ENCODE measurements around the gene OSM. TPM values are rescaled to one million over a fixed set of nuclear protein-coding genes. Genes with fewer than 3 reads are reported as not detected.

OSM gene
- total RNA-seq, 5 donors from 2014 or later (not counting 1 experiment from before 2014, with no cell fraction given): 5.9 to 16.5 (median 7.4) TPM

- H3K9me3 ChIP-seq: no peaks in the 10 kb centered on the region
- H3K27me3 ChIP-seq (replicated peaks in 1 of 2; ENCODE audit: control insufficient read depth in 2 of 2, extremely low read depth in 1 of 2, insufficient read depth in 2 of 2, low read length in 1 of 2): no peaks in the 10 kb centered on the region
- WGBS (ENCODE audit: insufficient coverage): no CpG with 5 or more reads among the region's 1 CpG
- ChIA-PET POLR2A (interaction anchor here (0.6 to 1.0 kb wide), 5 partner anchors 10 to 117 kb away, joined by 3 to 5 read pairs (median 4); partner anchors contain the start of gene TBC1D10A (in 1 of the 2)), CTCF (interaction anchor here in 1 of 2 donors (0.9 to 2.1 kb wide), 4 partner anchors 16 to 50 kb away, joined by 3 to 7 read pairs (median 6); partner anchors contain the start of genes CASTOR1, CCDC157 and SF3A1)
- ATAC-seq (replicated peaks in 1 of 4) (peak; percentile 46 to 63 (median 57)), DNase-seq (peak in 4 of 35 experiments; percentile 28 to 39 (median 33))
- Mint-ChIP-seq H3K4me3 (peak overlapping the region; percentile 73 to 77 (median 75)), H3K9me3 (no peaks in the 10 kb centered on the region), H3K27ac (peak overlapping the region; percentile 98 to 99), H3K36me3 (peaks cover 22% of the 10 kb centered on the region), H3K4me1 (peaks cover 99 to 100% (median 99%) of the 10 kb centered on the region in 3 donors), H3K27me3 (no peaks in the 10 kb centered on the region)
- H3K4me3 ChIP-seq (ENCODE audit: control insufficient read depth in 1 of 2, extremely low read depth in 1 of 2, low read length in 1 of 2): peak overlapping the region; percentile 34 to 65
- H3K27ac ChIP-seq (ENCODE audit: low read length): peak overlapping the region; percentile 86
- H3K36me3 ChIP-seq (ENCODE audit: control insufficient read depth in 2 of 2, extremely low read depth in 1 of 2, insufficient read depth in 1 of 2, low read length in 1 of 2): peaks cover 2 to 21% of the 10 kb centered on the region in 2 donors
- peaks cover 94 to 97% of the 10 kb centered on the region in 2 experiments for H3K4me1 ChIP-seq (ENCODE audit: control insufficient read depth in 1 of 2, extremely low read depth in 1 of 2, insufficient read depth in 2 of 2, low read length in 2 of 2)
Observed at GRCh38 chr22:30306627-30307011, 40.0 kb upstream of the OSM start.

GRCh38 chr22:30305906-30306626, 39.4 kb upstream of the OSM start:
- Histone ChIP-seq H3K4me3 (ENCODE audit: control insufficient read depth in 1 of 2, extremely low read depth in 1 of 2, low read length in 1 of 2) (peak overlapping the region; percentile 38 to 66), H3K4me1 (ENCODE audit: control insufficient read depth in 1 of 2, extremely low read depth in 1 of 2, insufficient read depth in 2 of 2, low read length in 2 of 2) (peaks cover 94 to 97% of the 10 kb centered on the region in 2 experiments), H3K27ac (ENCODE audit: low read length) (peak overlapping the region; percentile 86), H3K27me3 (replicated peaks in 1 of 2; ENCODE audit: control insufficient read depth in 2 of 2, extremely low read depth in 1 of 2, insufficient read depth in 2 of 2, low read length in 1 of 2) (no peaks in the 10 kb centered on the region), H3K36me3 (ENCODE audit: control insufficient read depth in 2 of 2, extremely low read depth in 1 of 2, insufficient read depth in 1 of 2, low read length in 1 of 2) (peaks cover 2 to 26% of the 10 kb centered on the region in 2 donors), H3K9me3 (no peaks in the 10 kb centered on the region)
- 0% methylated on average over 3 of the region's 3 CpGs for WGBS (ENCODE audit: insufficient coverage)
- Mint-ChIP-seq H3K27ac (peak overlapping the region; percentile 98 to 99), H3K36me3 (peaks cover 24% of the 10 kb centered on the region), H3K4me3 (peak overlapping the region; percentile 73 to 77 (median 75)), H3K4me1 (peaks cover 99 to 100% (median 99%) of the 10 kb centered on the region in 3 donors), H3K9me3 (no peaks in the 10 kb centered on the region), H3K27me3 (no peaks in the 10 kb centered on the region)
- ChIA-PET POLR2A (interaction anchor here (0.6 to 1.0 kb wide), 5 partner anchors 10 to 118 kb away, joined by 3 to 5 read pairs (median 4); partner anchors contain the start of gene TBC1D10A (in 1 of the 2)), CTCF (interaction anchor here in 1 of 2 donors (0.9 to 2.1 kb wide), 4 partner anchors 16 to 50 kb away, joined by 3 to 7 read pairs (median 6); partner anchors contain the start of genes CASTOR1, CCDC157 and SF3A1)
- peak; percentile 65 to 73 (median 67) for ATAC-seq (replicated peaks in 1 of 4)
- DNase-seq: peak in 12 of 35 experiments; percentile 27 to 81 (median 51)

- H3K4me3 ChIP-seq (ENCODE audit: control insufficient read depth in 1 of 2, extremely low read depth in 1 of 2, low read length in 1 of 2): peak overlapping the region; percentile 38 to 66
- Mint-ChIP-seq H3K9me3 (no peaks in the 10 kb centered on the region), H3K4me1 (peaks cover 99% of the 10 kb centered on the region in 3 donors), H3K4me3 (peak overlapping the region; percentile 73 to 77 (median 75)), H3K27ac (peak overlapping the region; percentile 98 to 99), H3K36me3 (peaks cover 28% of the 10 kb centered on the region), H3K27me3 (no peaks in the 10 kb centered on the region)
- 0% methylated on average over 4 of the region's 4 CpGs for WGBS (ENCODE audit: insufficient coverage)
- H3K27me3 ChIP-seq (replicated peaks in 1 of 2; ENCODE audit: control insufficient read depth in 2 of 2, extremely low read depth in 1 of 2, insufficient read depth in 2 of 2, low read length in 1 of 2): no peaks in the 10 kb centered on the region
- H3K4me1 ChIP-seq (ENCODE audit: control insufficient read depth in 1 of 2, extremely low read depth in 1 of 2, insufficient read depth in 2 of 2, low read length in 2 of 2): peaks cover 90 to 97% of the 10 kb centered on the region in 2 experiments
- ChIA-PET CTCF (no interaction called here), POLR2A (interaction anchor here in 1 of 2 donors (0.6 kb wide), 1 partner anchor 17 kb away, joined by 3 read pairs; no protein-coding TSS in a partner anchor)
- DNase-seq (peak; percentile 29 to 75 (median 47)), ATAC-seq (replicated peaks in 1 of 4) (peak; percentile 62 to 74 (median 68))
- H3K9me3 ChIP-seq: no peaks in the 10 kb centered on the region
- H3K36me3 ChIP-seq (ENCODE audit: control insufficient read depth in 2 of 2, extremely low read depth in 1 of 2, insufficient read depth in 1 of 2, low read length in 1 of 2): peaks cover 6 to 32% of the 10 kb centered on the region in 2 donors
- H3K27ac ChIP-seq (ENCODE audit: low read length): peak overlapping the region; percentile 86
Observed at GRCh38 chr22:30305519-30305905, 38.9 kb upstream of the OSM start.

- H3K36me3 ChIP-seq (ENCODE audit: control insufficient read depth in 2 of 2, extremely low read depth in 1 of 2, insufficient read depth in 1 of 2, low read length in 1 of 2): peaks cover 10 to 39% of the 10 kb centered on the region in 2 donors
- peak overlapping the region; percentile 28 to 38 for H3K4me3 ChIP-seq (ENCODE audit: control insufficient read depth in 1 of 2, extremely low read depth in 1 of 2, low read length in 1 of 2)
- Mint-ChIP-seq H3K4me1 (peaks cover 91 to 99% (median 99%) of the 10 kb centered on the region in 3 donors), H3K27me3 (no peaks in the 10 kb centered on the region), H3K4me3 (peak overlapping the region; percentile 73 to 77 (median 75)), H3K36me3 (peaks cover 28% of the 10 kb centered on the region), H3K9me3 (no peaks in the 10 kb centered on the region), H3K27ac (peak overlapping the region; percentile 98 to 99)
- 65% methylated on average over 7 of the region's 7 CpGs for WGBS (ENCODE audit: insufficient coverage)
- no peaks in the 10 kb centered on the region for H3K27me3 ChIP-seq (replicated peaks in 1 of 2; ENCODE audit: control insufficient read depth in 2 of 2, extremely low read depth in 1 of 2, insufficient read depth in 2 of 2, low read length in 1 of 2)
- DNase-seq (no peak), ATAC-seq (replicated peaks in 1 of 4) (no peak)
- CTCF ChIA-PET: interaction anchor here in 1 of 2 donors (0.6 kb wide), 1 partner anchor 55 kb away, joined by 3 read pairs; no protein-coding TSS in a partner anchor
- POLR2A ChIA-PET: interaction anchor here in 1 of 2 donors (0.6 kb wide), 1 partner anchor 11 kb away, joined by 3 read pairs; no protein-coding TSS in a partner anchor
- H3K27ac ChIP-seq (ENCODE audit: low read length): peak overlapping the region; percentile 86
- H3K9me3 ChIP-seq: no peaks in the 10 kb centered on the region
- peaks cover 87 to 95% of the 10 kb centered on the region in 2 experiments for H3K4me1 ChIP-seq (ENCODE audit: control insufficient read depth in 1 of 2, extremely low read depth in 1 of 2, insufficient read depth in 2 of 2, low read length in 2 of 2)
Observed at GRCh38 chr22:30304495-30305244, 38.0 kb upstream of the OSM start.

GRCh38 chr22:30302810-30303138, 36.1 kb upstream of the OSM start:
- CTCF ChIA-PET: interaction anchor here (1.0 to 1.8 kb wide), 4 partner anchors 14 to 88 kb away, joined by 3 to 7 read pairs (median 4); partner anchors contain the start of genes CASTOR1 (in 2 of the 2) and TBC1D10A (in 1 of the 2)
- Histone ChIP-seq H3K27me3 (replicated peaks in 1 of 2; ENCODE audit: control insufficient read depth in 2 of 2, extremely low read depth in 1 of 2, insufficient read depth in 2 of 2, low read length in 1 of 2) (no peaks in the 10 kb centered on the region), H3K9me3 (no peaks in the 10 kb centered on the region), H3K4me3 (ENCODE audit: control insufficient read depth in 1 of 2, extremely low read depth in 1 of 2, low read length in 1 of 2) (no peak overlapping the region), H3K27ac (ENCODE audit: low read length) (peak overlapping the region; percentile 86), H3K36me3 (ENCODE audit: control insufficient read depth in 2 of 2, extremely low read depth in 1 of 2, insufficient read depth in 1 of 2, low read length in 1 of 2) (peaks cover 10 to 56% of the 10 kb centered on the region in 2 donors), H3K4me1 (ENCODE audit: control insufficient read depth in 1 of 2, extremely low read depth in 1 of 2, insufficient read depth in 2 of 2, low read length in 2 of 2) (peaks cover 82 to 95% of the 10 kb centered on the region in 2 experiments)
- H3K4me1 Mint-ChIP-seq: peaks cover 88 to 98% (median 97%) of the 10 kb centered on the region in 3 donors
- no peak for ATAC-seq (replicated peaks in 1 of 4)
- POLR2A ChIA-PET: interaction anchor here in 1 of 2 donors (0.5 to 1.6 kb wide), 3 partner anchors 12 to 371 kb away, joined by 3 to 5 read pairs (median 4); partner anchors contain the start of gene TBC1D10A
- H3K27ac Mint-ChIP-seq: peak overlapping the region; percentile 98 to 99
- no peak for DNase-seq
- H3K9me3 Mint-ChIP-seq: no peaks in the 10 kb centered on the region
- H3K27me3 Mint-ChIP-seq: no peaks in the 10 kb centered on the region
- peaks cover 43% of the 10 kb centered on the region for H3K36me3 Mint-ChIP-seq
- WGBS (ENCODE audit: insufficient coverage): 20% methylated on average over 2 of the region's 5 CpGs
- H3K4me3 Mint-ChIP-seq: peak overlapping the region; percentile 10 to 73 (median 49)
